ENCODE results near the gene LPIN3.

The LPIN3 gene

GRCh38 chr20:41367393-41367695 lies 26.7 kb downstream of the LPIN3 start:
- DNase-seq = no peak

- DNase-seq = no peak
Observed at GRCh38 chr20:41367956-41368355, 27.3 kb downstream of the LPIN3 start.

GRCh38 chr20:41369673-41370072 lies 29.1 kb downstream of the LPIN3 start:
- DNase-seq = no peak

- DNase-seq = no peak
Observed at GRCh38 chr20:41370176-41370575, 29.6 kb downstream of the LPIN3 start.

GRCh38 chr20:41371371-41371770 lies 30.8 kb downstream of the LPIN3 start:
- DNase-seq = no peak

- no peak for DNase-seq
Observed at GRCh38 chr20:41373251-41373783, 32.7 kb downstream of the LPIN3 start.

- DNase-seq = no peak
Observed at GRCh38 chr20:41373931-41374920, 33.6 kb downstream of the LPIN3 start.

- DNase-seq = no peak
Observed at GRCh38 chr20:41375846-41376245, 35.2 kb downstream of the LPIN3 start.

GRCh38 chr20:41376349-41376748 lies 35.7 kb downstream of the LPIN3 start:
- DNase-seq = no peak

- DNase-seq = no peak
Observed at GRCh38 chr20:41377275-41377674, 36.7 kb downstream of the LPIN3 start.

- no peak for DNase-seq
Observed at GRCh38 chr20:41379551-41379950, 38.9 kb downstream of the LPIN3 start.

- DNase-seq = no peak
Observed at GRCh38 chr20:41380551-41381193, 40.1 kb downstream of the LPIN3 start.

- DNase-seq = no peak
Observed at GRCh38 chr20:41382791-41383305, 42.2 kb downstream of the LPIN3 start.

- no peak for DNase-seq
Observed at GRCh38 chr20:41386502-41387427, 46.1 kb downstream of the LPIN3 start.

- no peak for DNase-seq
Observed at GRCh38 chr20:41387444-41387851, 46.8 kb downstream of the LPIN3 start.

- DNase-seq = no peak
Observed at GRCh38 chr20:41390889-41391288, 50.3 kb downstream of the LPIN3 start.

GRCh38 chr20:41391587-41392001 lies 51.0 kb downstream of the LPIN3 start:
- no peak for DNase-seq

- no peak for DNase-seq
Observed at GRCh38 chr20:41392295-41392694, 51.7 kb downstream of the LPIN3 start.

- no peak for DNase-seq
Observed at GRCh38 chr20:41392871-41393704, 52.5 kb downstream of the LPIN3 start.

- no peak for DNase-seq
Observed at GRCh38 chr20:41393705-41394066, 53.1 kb downstream of the LPIN3 start.

- DNase-seq = no peak
Observed at GRCh38 chr20:41394081-41394480, 53.5 kb downstream of the LPIN3 start.
